ENCODE measurements around the gene EBF4. TPM values are rescaled to one million over a fixed set of nuclear protein-coding genes. Genes with fewer than 3 reads are reported as not detected.
"Not testable (repeated sequence)": the region's sequence is repeated elsewhere in the genome, so short reads cannot be mapped to it uniquely, and the experiment has no call there.

The EBF4 gene
- total RNA-seq, 2 donors from 2014 or later, result 6.4 to 12.1 TPM

DNA sequence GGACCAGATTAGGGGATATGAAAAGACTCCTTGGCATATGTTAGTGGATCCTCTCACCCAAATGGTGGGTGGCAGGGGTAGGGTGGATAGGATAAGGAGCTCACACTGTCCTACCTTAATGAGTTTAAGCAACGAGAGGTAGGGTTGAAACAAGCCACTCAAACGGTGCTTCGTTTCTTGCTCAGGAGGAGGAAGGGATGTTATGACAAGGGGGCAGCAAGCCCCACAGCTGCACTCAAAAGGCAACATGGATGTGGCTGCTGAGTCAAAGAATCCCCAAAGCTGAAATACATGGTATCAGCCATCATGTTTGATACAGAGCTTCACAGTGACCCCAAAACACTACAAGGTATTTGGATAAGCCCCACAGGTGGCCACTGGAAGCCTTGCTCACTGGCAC, 20.1 kb upstream of the EBF4 start:
- H3K27me3 ChIP-seq (ENCODE audit: control insufficient read depth, insufficient read depth, low read length, poor library complexity, severe bottlenecking), result peaks cover 39% of the 10 kb centered on the region
- no peak for DNase-seq
- WGBS, 2 experiments (ENCODE audit: insufficient coverage in 1 of 2, insufficient read length in 1 of 2), result 67 to 86% methylated on average over 3 of the region's 3 CpGs
- no peak overlapping the region for H3K4me3 ChIP-seq (ENCODE audit: low read length)
- H3K27ac Mint-ChIP-seq, result no peak overlapping the region
- peaks cover 58% of the 10 kb centered on the region for H3K27me3 Mint-ChIP-seq (ENCODE audit: insufficient read depth)
- no peaks in the 10 kb centered on the region for H3K9me3 Mint-ChIP-seq
- H3K4me1 ChIP-seq (ENCODE audit: control insufficient read depth, insufficient read depth, low read length), result no peaks in the 10 kb centered on the region
- no peaks in the 10 kb centered on the region for H3K36me3 Mint-ChIP-seq (ENCODE audit: low read depth)
- no peak overlapping the region for H3K27ac ChIP-seq (ENCODE audit: low read depth, low read length)
- H3K36me3 ChIP-seq (ENCODE audit: control insufficient read depth, insufficient read depth, low read length), result no peaks in the 10 kb centered on the region
- no peak overlapping the region for H3K4me3 Mint-ChIP-seq
- H3K9ac ChIP-seq (ENCODE audit: extremely low read depth, low read length, poor library complexity, severe bottlenecking), result no peak overlapping the region
- H3K4me1 Mint-ChIP-seq, result peaks cover 4% of the 10 kb centered on the region
- no peaks in the 10 kb centered on the region for H3K9me3 ChIP-seq (ENCODE audit: control insufficient read depth, low read length)
- TF ChIP-seq, protein P1, sequence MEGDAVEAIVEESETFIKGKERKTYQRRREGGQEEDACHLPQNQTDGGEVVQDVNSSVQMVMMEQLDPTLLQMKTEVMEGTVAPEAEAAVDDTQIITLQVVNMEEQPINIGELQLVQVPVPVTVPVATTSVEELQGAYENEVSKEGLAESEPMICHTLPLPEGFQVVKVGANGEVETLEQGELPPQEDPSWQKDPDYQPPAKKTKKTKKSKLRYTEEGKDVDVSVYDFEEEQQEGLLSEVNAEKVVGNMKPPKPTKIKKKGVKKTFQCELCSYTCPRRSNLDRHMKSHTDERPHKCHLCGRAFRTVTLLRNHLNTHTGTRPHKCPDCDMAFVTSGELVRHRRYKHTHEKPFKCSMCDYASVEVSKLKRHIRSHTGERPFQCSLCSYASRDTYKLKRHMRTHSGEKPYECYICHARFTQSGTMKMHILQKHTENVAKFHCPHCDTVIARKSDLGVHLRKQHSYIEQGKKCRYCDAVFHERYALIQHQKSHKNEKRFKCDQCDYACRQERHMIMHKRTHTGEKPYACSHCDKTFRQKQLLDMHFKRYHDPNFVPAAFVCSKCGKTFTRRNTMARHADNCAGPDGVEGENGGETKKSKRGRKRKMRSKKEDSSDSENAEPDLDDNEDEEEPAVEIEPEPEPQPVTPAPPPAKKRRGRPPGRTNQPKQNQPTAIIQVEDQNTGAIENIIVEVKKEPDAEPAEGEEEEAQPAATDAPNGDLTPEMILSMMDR (conservative IDR thresholded peaks at IDR 0.05), result no peak

DNA sequence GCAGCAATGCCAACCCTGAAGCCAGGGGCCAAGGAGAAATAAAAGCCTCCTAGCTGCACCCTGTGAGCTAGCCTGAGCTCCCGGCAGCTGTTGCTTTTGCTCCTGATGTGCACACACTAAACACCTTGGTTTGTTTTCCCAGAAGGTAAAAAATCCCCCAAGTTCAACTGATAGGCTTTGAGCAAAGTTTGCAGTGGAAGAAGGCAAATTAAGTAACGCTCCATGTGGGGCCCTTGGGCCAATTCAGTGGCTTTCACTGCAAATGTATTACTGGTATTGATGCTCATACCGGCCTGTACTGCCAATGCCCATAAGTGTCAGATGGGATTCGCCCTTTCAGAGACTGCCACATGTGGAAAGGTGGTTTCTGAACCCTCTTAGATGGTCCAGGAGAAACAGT, 19.1 kb upstream of the EBF4 start:
- no peak for DNase-seq
- H3K9me3 Mint-ChIP-seq, result no peaks in the 10 kb centered on the region
- no peak overlapping the region for H3K4me3 Mint-ChIP-seq
- H3K27ac Mint-ChIP-seq, result no peak overlapping the region
- H3K36me3 Mint-ChIP-seq (ENCODE audit: low read depth), result no peaks in the 10 kb centered on the region
- no peak overlapping the region for H3K27ac ChIP-seq (ENCODE audit: low read depth, low read length)
- peaks cover 55% of the 10 kb centered on the region for H3K27me3 Mint-ChIP-seq (ENCODE audit: insufficient read depth)
- H3K27me3 ChIP-seq (ENCODE audit: control insufficient read depth, insufficient read depth, low read length, poor library complexity, severe bottlenecking), result peaks cover 36% of the 10 kb centered on the region
- no peak overlapping the region for H3K9ac ChIP-seq (ENCODE audit: extremely low read depth, low read length, poor library complexity, severe bottlenecking)
- 89 to 90% methylated on average over 4 of the region's 4 CpGs for WGBS, 2 experiments (ENCODE audit: insufficient coverage in 1 of 2, insufficient read length in 1 of 2)
- peaks cover 8% of the 10 kb centered on the region for H3K4me1 Mint-ChIP-seq
- H3K9me3 ChIP-seq (ENCODE audit: control insufficient read depth, low read length), result no peaks in the 10 kb centered on the region
- no peak overlapping the region for H3K4me3 ChIP-seq (ENCODE audit: low read length)
- no peaks in the 10 kb centered on the region for H3K36me3 ChIP-seq (ENCODE audit: control insufficient read depth, insufficient read depth, low read length)
- TF ChIP-seq, protein P1 (conservative IDR thresholded peaks at IDR 0.05), result no peak
- no peaks in the 10 kb centered on the region for H3K4me1 ChIP-seq (ENCODE audit: control insufficient read depth, insufficient read depth, low read length)

DNA sequence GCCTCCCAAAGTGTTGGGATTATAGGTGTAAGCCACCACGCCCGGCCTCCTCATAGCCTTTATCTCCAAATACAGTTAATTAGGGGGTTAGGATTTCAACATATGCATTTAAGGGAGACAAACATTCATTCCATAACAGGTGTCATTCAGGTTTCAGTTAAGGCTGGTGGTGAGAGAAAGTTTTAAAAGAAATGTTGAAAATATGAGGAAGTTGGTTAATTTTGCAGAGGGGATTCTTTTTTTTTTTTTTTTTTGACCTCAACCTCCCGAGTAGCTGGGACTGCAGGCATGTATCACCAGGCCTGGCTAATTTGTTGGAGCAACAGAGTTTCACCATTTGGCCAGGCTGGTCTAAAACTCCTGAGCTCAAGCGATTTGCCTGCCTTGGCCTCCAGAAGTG, 12.5 kb upstream of the EBF4 start:
- no peak overlapping the region for H3K27ac Mint-ChIP-seq
- 85% methylated on average over 4 of the region's 4 CpGs; no CpG with 5 or more reads in 1 of the 2 experiments for WGBS, 2 experiments (ENCODE audit: insufficient coverage in 1 of 2, insufficient read length in 1 of 2)
- Histone ChIP-seq H3K9ac (ENCODE audit: extremely low read depth, low read length, poor library complexity, severe bottlenecking) (no peak overlapping the region), H3K4me3 (ENCODE audit: low read length) (no peak overlapping the region), H3K27ac (ENCODE audit: low read depth, low read length) (no peak overlapping the region), H3K9me3 (ENCODE audit: control insufficient read depth, low read length) (no peaks in the 10 kb centered on the region), H3K36me3 (ENCODE audit: control insufficient read depth, insufficient read depth, low read length) (no peaks in the 10 kb centered on the region), H3K27me3 (ENCODE audit: control insufficient read depth, insufficient read depth, low read length, poor library complexity, severe bottlenecking) (peaks cover 39% of the 10 kb centered on the region), H3K4me1 (ENCODE audit: control insufficient read depth, insufficient read depth, low read length) (no peaks in the 10 kb centered on the region)
- no peak for DNase-seq
- H3K4me3 Mint-ChIP-seq, result no peak overlapping the region
- no peaks in the 10 kb centered on the region for H3K9me3 Mint-ChIP-seq
- H3K27me3 Mint-ChIP-seq (ENCODE audit: insufficient read depth), result peaks cover 71% of the 10 kb centered on the region
- H3K4me1 Mint-ChIP-seq, result peaks cover 7% of the 10 kb centered on the region
- TF ChIP-seq, protein P1 (conservative IDR thresholded peaks at IDR 0.05), result no peak
- no peaks in the 10 kb centered on the region for H3K36me3 Mint-ChIP-seq (ENCODE audit: low read depth)

DNA sequence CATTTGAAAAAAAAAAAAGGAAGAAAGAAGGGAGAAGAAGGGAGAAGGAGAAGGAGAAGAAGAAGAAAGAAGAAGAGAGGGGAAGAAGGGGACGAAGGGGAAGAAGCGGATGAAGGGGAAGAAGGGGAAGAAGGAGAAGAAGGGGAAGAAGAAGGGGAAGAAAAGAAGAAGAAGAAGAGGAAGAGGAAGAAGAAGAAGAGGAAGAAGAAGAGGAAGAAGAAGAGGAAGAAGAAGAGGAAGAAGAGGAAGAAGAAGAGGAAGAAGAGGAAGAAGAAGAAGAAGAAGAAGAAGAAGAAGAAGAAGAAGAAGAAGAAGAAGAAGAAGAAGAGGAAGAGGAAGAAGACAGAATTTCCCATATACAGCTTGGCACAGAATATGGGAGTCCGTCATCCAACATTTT, 10.5 kb upstream of the EBF4 start:
- not testable (repeated sequence) for H3K9me3 ChIP-seq (ENCODE audit: control insufficient read depth, low read length)

DNA sequence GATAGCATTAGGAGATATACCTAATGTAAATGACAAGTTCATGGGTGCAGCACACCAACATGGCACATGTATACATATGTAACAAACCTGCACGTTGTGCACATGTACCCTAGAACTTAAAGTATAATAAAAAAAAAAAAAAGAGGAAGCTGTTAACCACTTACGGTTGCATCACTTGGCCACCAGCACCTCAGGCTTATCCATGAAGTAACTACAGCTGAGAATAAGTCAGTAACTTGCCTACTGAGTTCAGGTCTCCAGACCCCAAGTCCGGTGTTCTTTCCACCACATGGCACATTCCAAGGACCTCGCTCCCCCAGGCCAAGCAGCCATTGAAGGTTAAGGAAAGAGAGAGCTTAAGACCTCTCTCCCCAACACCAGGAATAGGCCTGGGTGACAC, 7.8 kb upstream of the EBF4 start:
- not testable (repeated sequence) for H3K4me3 Mint-ChIP-seq

More for the DNA sequence above, 10.5 kb upstream of the EBF4 start:
- H3K4me3 ChIP-seq (ENCODE audit: low read length); DNase-seq; H3K4me1 Mint-ChIP-seq; H3K4me1 ChIP-seq (ENCODE audit: control insufficient read depth, insufficient read depth, low read length); H3K27ac Mint-ChIP-seq; H3K27ac ChIP-seq (ENCODE audit: low read depth, low read length); H3K9ac ChIP-seq (ENCODE audit: extremely low read depth, low read length, poor library complexity, severe bottlenecking); H3K36me3 Mint-ChIP-seq (ENCODE audit: low read depth); H3K36me3 ChIP-seq (ENCODE audit: control insufficient read depth, insufficient read depth, low read length); H3K4me3 Mint-ChIP-seq; H3K9me3 Mint-ChIP-seq: not testable (repeated sequence)
- WGBS, 2 experiments (ENCODE audit: insufficient coverage in 1 of 2, insufficient read length in 1 of 2), result 84 to 95% methylated on average over 3 of the region's 3 CpGs
- peaks cover 83% of the 10 kb centered on the region for H3K27me3 Mint-ChIP-seq (ENCODE audit: insufficient read depth)
- peaks cover 59% of the 10 kb centered on the region for H3K27me3 ChIP-seq (ENCODE audit: control insufficient read depth, insufficient read depth, low read length, poor library complexity, severe bottlenecking)

More for the DNA sequence above, 7.8 kb upstream of the EBF4 start:
- H3K27ac ChIP-seq (ENCODE audit: low read depth, low read length); H3K9me3 Mint-ChIP-seq; H3K36me3 Mint-ChIP-seq (ENCODE audit: low read depth); H3K9me3 ChIP-seq (ENCODE audit: control insufficient read depth, low read length); H3K9ac ChIP-seq (ENCODE audit: extremely low read depth, low read length, poor library complexity, severe bottlenecking); H3K36me3 ChIP-seq (ENCODE audit: control insufficient read depth, insufficient read depth, low read length); H3K4me3 ChIP-seq (ENCODE audit: low read length); H3K4me1 ChIP-seq (ENCODE audit: control insufficient read depth, insufficient read depth, low read length); DNase-seq; H3K4me1 Mint-ChIP-seq; H3K27ac Mint-ChIP-seq: not testable (repeated sequence)
- peaks cover 92% of the 10 kb centered on the region for H3K27me3 Mint-ChIP-seq (ENCODE audit: insufficient read depth)
- H3K27me3 ChIP-seq (ENCODE audit: control insufficient read depth, insufficient read depth, low read length, poor library complexity, severe bottlenecking), result peaks cover 64% of the 10 kb centered on the region
- 91 to 100% methylated on average over 1 to 3 of the region's 4 CpGs for WGBS, 2 experiments (ENCODE audit: insufficient coverage in 1 of 2, insufficient read length in 1 of 2)
